Activated T-helper 2 cell treated with anti-CD3 and anti-CD28 coated beads, Interferon-gamma antibody, Interleukin-2, Interleukin-4, amounts not matched to agents 10 μg/mL and 5 μg/mL and 100 μg/mL, durations not matched to agents 14 hours and 24 hours and 36 hours (primary cell): ENCODE data around the gene CPEB4. TPM values are rescaled to one million over a fixed set of nuclear protein-coding genes. Genes with fewer than 3 reads are reported as not detected.

ENCODE experiments used
- DNase-seq: peaks from one replicate; pipeline ENCODE4 v3.0.0; 2021; ENCODE audit warnings: low spot score
- H3K27ac Mint-ChIP-seq: one replicate; pipeline ENCODE4 v1.8.0; 2021; ENCODE audit warnings: mixed read lengths
- H3K27me3 Mint-ChIP-seq: one replicate; pipeline ENCODE4 v1.8.0; 2021; ENCODE audit warnings: low read depth, mixed read lengths
- H3K36me3 Mint-ChIP-seq: one replicate; pipeline ENCODE4 v1.8.0; 2021; ENCODE audit warnings: low read depth, mixed read lengths
- H3K4me1 Mint-ChIP-seq: one replicate; pipeline ENCODE4 v1.8.0; 2021; ENCODE audit warnings: low read depth, mixed read lengths
- H3K4me3 Mint-ChIP-seq: one replicate; pipeline ENCODE4 v1.8.0; 2021; ENCODE audit warnings: low read depth, mild to moderate bottlenecking, moderate library complexity, mixed read lengths
- H3K9me3 Mint-ChIP-seq: one replicate; pipeline ENCODE4 v1.8.0; 2021; ENCODE audit warnings: mixed read lengths
- intact Hi-C: fragments of 100-400 bp; cut with micrococcal nuclease; formaldehyde crosslinking; loops from one replicate; pipeline ENCODE4 v1.15.1; 2023
- total RNA-seq: library from RNA; stranded (reverse); gene quantifications from 2 replicates; pipeline ENCODE4 v1.2.3, GENCODE V29; 2022

The CPEB4 gene
- total RNA-seq, 1 donor from 2014 or later = 8.1 TPM

GRCh38 chr5:173881811-173882575 is 6.2 kb upstream of the CPEB4 start:
- no peak overlapping the region for H3K27ac Mint-ChIP-seq
- no peak for DNase-seq
- H3K27me3 Mint-ChIP-seq = no peaks in the 10 kb centered on the region
- H3K9me3 Mint-ChIP-seq = peaks cover 18% of the 10 kb centered on the region
- H3K4me3 Mint-ChIP-seq = no peak overlapping the region
- H3K4me1 Mint-ChIP-seq = peaks cover 30% of the 10 kb centered on the region
- intact Hi-C loops = loop anchor here (10.0 kb wide), 1 partner anchor 97 kb away; no protein-coding TSS in a partner anchor
- H3K36me3 Mint-ChIP-seq = peaks cover 13% of the 10 kb centered on the region

- no peak for DNase-seq
- no peak overlapping the region for H3K27ac Mint-ChIP-seq
- H3K4me1 Mint-ChIP-seq = peaks cover 36% of the 10 kb centered on the region
- H3K27me3 Mint-ChIP-seq = no peaks in the 10 kb centered on the region
- intact Hi-C loops = loop anchor here (10.0 kb wide), 1 partner anchor 98 kb away; no protein-coding TSS in a partner anchor
- peaks cover 13% of the 10 kb centered on the region for H3K36me3 Mint-ChIP-seq
- H3K9me3 Mint-ChIP-seq = peaks cover 18% of the 10 kb centered on the region
- H3K4me3 Mint-ChIP-seq = no peak overlapping the region
Observed at GRCh38 chr5:173882632-173883031, 5.5 kb upstream of the CPEB4 start.

- intact Hi-C loops = loop anchor here (10.0 kb wide), 1 partner anchor 99 kb away; no protein-coding TSS in a partner anchor
- H3K4me1 Mint-ChIP-seq = peaks cover 36% of the 10 kb centered on the region
- DNase-seq = no peak
- H3K36me3 Mint-ChIP-seq = peaks cover 13% of the 10 kb centered on the region
- H3K9me3 Mint-ChIP-seq = peaks cover 18% of the 10 kb centered on the region
- no peaks in the 10 kb centered on the region for H3K27me3 Mint-ChIP-seq
- H3K27ac Mint-ChIP-seq = no peak overlapping the region
- no peak overlapping the region for H3K4me3 Mint-ChIP-seq
Observed at GRCh38 chr5:173883347-173883924, 4.7 kb upstream of the CPEB4 start.

GRCh38 chr5:173884402-173885053 is 3.6 kb upstream of the CPEB4 start:
- Mint-ChIP-seq H3K27me3 (no peaks in the 10 kb centered on the region), H3K4me3 (no peak overlapping the region), H3K36me3 (peaks cover 16% of the 10 kb centered on the region), H3K27ac (peak overlapping the region; percentile 48), H3K9me3 (peaks cover 18% of the 10 kb centered on the region), H3K4me1 (peaks cover 40% of the 10 kb centered on the region)
- DNase-seq = peak; percentile 50
- intact Hi-C loops = loop anchor here (10.0 kb wide), 1 partner anchor 100 kb away; no protein-coding TSS in a partner anchor

GRCh38 chr5:173885054-173885443 is 3.1 kb upstream of the CPEB4 start:
- no peak overlapping the region for H3K4me3 Mint-ChIP-seq
- H3K27me3 Mint-ChIP-seq = no peaks in the 10 kb centered on the region
- intact Hi-C loops = loop anchor here (10.0 kb wide), 1 partner anchor 100 kb away; no protein-coding TSS in a partner anchor
- H3K36me3 Mint-ChIP-seq = peaks cover 19% of the 10 kb centered on the region
- peak overlapping the region; percentile 57 for H3K27ac Mint-ChIP-seq
- H3K4me1 Mint-ChIP-seq = peaks cover 40% of the 10 kb centered on the region
- DNase-seq = no peak
- H3K9me3 Mint-ChIP-seq = peaks cover 18% of the 10 kb centered on the region

- H3K27ac Mint-ChIP-seq = peak overlapping the region; percentile 57
- intact Hi-C loops = loop anchor here (10.0 kb wide), 1 partner anchor 101 kb away; no protein-coding TSS in a partner anchor
- H3K27me3 Mint-ChIP-seq = no peaks in the 10 kb centered on the region
- no peak for DNase-seq
- H3K4me1 Mint-ChIP-seq = peaks cover 45% of the 10 kb centered on the region
- no peak overlapping the region for H3K4me3 Mint-ChIP-seq
- H3K36me3 Mint-ChIP-seq = peaks cover 19% of the 10 kb centered on the region
- peaks cover 18% of the 10 kb centered on the region for H3K9me3 Mint-ChIP-seq
Observed at GRCh38 chr5:173885475-173886010, 2.6 kb upstream of the CPEB4 start.

GRCh38 chr5:173886150-173886549 is 2.0 kb upstream of the CPEB4 start:
- Mint-ChIP-seq H3K4me3 (peak overlapping the region; percentile 10), H3K4me1 (peaks cover 49% of the 10 kb centered on the region), H3K27me3 (no peaks in the 10 kb centered on the region), H3K36me3 (peaks cover 19% of the 10 kb centered on the region), H3K27ac (peak overlapping the region; percentile 57), H3K9me3 (peaks cover 18% of the 10 kb centered on the region)
- no peak for DNase-seq
- intact Hi-C loops = loop anchor here (10.0 kb wide), 1 partner anchor 101 kb away; no protein-coding TSS in a partner anchor

- no peak for DNase-seq
- Mint-ChIP-seq H3K4me3 (peak overlapping the region; percentile 92), H3K4me1 (peaks cover 59% of the 10 kb centered on the region), H3K9me3 (peaks cover 3% of the 10 kb centered on the region), H3K36me3 (peaks cover 13% of the 10 kb centered on the region), H3K27ac (peak overlapping the region; percentile 99), H3K27me3 (no peaks in the 10 kb centered on the region)
- intact Hi-C loops = loop anchor here (1.0 to 10.0 kb wide), 3 partner anchors 30 to 272 kb away; partner anchors contain the start of gene BOD1
Observed at GRCh38 chr5:173888473-173889131, 453 bp downstream of the CPEB4 start.

GRCh38 chr5:173890195-173890991 is 2.2 kb downstream of the CPEB4 start:
- Mint-ChIP-seq H3K27me3 (no peaks in the 10 kb centered on the region), H3K4me3 (peak overlapping the region; percentile 22), H3K36me3 (peaks cover 11% of the 10 kb centered on the region), H3K27ac (no peak overlapping the region), H3K4me1 (peaks cover 48% of the 10 kb centered on the region), H3K9me3 (no peaks in the 10 kb centered on the region)
- DNase-seq = no peak
- intact Hi-C loops = no loop called here

- intact Hi-C loops = no loop called here
- Mint-ChIP-seq H3K4me3 (peak overlapping the region; percentile 31), H3K36me3 (peaks cover 11% of the 10 kb centered on the region), H3K4me1 (peaks cover 40% of the 10 kb centered on the region), H3K27me3 (no peaks in the 10 kb centered on the region), H3K9me3 (no peaks in the 10 kb centered on the region), H3K27ac (no peak overlapping the region)
- DNase-seq = no peak
Observed at GRCh38 chr5:173891308-173892116, 3.4 kb downstream of the CPEB4 start.

- Mint-ChIP-seq H3K9me3 (no peaks in the 10 kb centered on the region), H3K4me3 (no peak overlapping the region), H3K4me1 (peaks cover 33% of the 10 kb centered on the region), H3K27ac (no peak overlapping the region), H3K36me3 (peaks cover 11% of the 10 kb centered on the region), H3K27me3 (no peaks in the 10 kb centered on the region)
- intact Hi-C loops = no loop called here
- DNase-seq = no peak
Observed at GRCh38 chr5:173893192-173893561, 5.0 kb downstream of the CPEB4 start.
